ENCODE measurements around the gene NT5DC3. TPM values are rescaled to one million over a fixed set of nuclear protein-coding genes. Genes with fewer than 3 reads are reported as not detected.

Gene NT5DC3
- total RNA-seq, 1 experiment from 2014 or later = 12.5 TPM

GRCh38 chr12:103858335-103858734, 17.3 kb upstream of the NT5DC3 start (continued):
- TF ChIP-seq, protein P1, sequence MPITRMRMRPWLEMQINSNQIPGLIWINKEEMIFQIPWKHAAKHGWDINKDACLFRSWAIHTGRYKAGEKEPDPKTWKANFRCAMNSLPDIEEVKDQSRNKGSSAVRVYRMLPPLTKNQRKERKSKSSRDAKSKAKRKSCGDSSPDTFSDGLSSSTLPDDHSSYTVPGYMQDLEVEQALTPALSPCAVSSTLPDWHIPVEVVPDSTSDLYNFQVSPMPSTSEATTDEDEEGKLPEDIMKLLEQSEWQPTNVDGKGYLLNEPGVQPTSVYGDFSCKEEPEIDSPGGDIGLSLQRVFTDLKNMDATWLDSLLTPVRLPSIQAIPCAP (CRISPR knock-in tag; IDR thresholded peaks at IDR 0.05) = no peak
- TF ChIP-seq, protein P2, sequence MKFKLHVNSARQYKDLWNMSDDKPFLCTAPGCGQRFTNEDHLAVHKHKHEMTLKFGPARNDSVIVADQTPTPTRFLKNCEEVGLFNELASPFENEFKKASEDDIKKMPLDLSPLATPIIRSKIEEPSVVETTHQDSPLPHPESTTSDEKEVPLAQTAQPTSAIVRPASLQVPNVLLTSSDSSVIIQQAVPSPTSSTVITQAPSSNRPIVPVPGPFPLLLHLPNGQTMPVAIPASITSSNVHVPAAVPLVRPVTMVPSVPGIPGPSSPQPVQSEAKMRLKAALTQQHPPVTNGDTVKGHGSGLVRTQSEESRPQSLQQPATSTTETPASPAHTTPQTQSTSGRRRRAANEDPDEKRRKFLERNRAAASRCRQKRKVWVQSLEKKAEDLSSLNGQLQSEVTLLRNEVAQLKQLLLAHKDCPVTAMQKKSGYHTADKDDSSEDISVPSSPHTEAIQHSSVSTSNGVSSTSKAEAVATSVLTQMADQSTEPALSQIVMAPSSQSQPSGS (CRISPR knock-in tag; IDR thresholded peaks at IDR 0.05; ENCODE audit: borderline replicate concordance, low read depth) = no peak
- TF ChIP-seq, protein P3, sequence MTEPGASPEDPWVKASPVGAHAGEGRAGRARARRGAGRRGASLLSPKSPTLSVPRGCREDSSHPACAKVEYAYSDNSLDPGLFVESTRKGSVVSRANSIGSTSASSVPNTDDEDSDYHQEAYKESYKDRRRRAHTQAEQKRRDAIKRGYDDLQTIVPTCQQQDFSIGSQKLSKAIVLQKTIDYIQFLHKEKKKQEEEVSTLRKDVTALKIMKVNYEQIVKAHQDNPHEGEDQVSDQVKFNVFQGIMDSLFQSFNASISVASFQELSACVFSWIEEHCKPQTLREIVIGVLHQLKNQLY (CRISPR knock-in tag; IDR thresholded peaks at IDR 0.05) = no peak
- no peak for TF ChIP-seq ZNF423 (CRISPR knock-in tag; IDR thresholded peaks at IDR 0.05)
- TF ChIP-seq, protein P4, sequence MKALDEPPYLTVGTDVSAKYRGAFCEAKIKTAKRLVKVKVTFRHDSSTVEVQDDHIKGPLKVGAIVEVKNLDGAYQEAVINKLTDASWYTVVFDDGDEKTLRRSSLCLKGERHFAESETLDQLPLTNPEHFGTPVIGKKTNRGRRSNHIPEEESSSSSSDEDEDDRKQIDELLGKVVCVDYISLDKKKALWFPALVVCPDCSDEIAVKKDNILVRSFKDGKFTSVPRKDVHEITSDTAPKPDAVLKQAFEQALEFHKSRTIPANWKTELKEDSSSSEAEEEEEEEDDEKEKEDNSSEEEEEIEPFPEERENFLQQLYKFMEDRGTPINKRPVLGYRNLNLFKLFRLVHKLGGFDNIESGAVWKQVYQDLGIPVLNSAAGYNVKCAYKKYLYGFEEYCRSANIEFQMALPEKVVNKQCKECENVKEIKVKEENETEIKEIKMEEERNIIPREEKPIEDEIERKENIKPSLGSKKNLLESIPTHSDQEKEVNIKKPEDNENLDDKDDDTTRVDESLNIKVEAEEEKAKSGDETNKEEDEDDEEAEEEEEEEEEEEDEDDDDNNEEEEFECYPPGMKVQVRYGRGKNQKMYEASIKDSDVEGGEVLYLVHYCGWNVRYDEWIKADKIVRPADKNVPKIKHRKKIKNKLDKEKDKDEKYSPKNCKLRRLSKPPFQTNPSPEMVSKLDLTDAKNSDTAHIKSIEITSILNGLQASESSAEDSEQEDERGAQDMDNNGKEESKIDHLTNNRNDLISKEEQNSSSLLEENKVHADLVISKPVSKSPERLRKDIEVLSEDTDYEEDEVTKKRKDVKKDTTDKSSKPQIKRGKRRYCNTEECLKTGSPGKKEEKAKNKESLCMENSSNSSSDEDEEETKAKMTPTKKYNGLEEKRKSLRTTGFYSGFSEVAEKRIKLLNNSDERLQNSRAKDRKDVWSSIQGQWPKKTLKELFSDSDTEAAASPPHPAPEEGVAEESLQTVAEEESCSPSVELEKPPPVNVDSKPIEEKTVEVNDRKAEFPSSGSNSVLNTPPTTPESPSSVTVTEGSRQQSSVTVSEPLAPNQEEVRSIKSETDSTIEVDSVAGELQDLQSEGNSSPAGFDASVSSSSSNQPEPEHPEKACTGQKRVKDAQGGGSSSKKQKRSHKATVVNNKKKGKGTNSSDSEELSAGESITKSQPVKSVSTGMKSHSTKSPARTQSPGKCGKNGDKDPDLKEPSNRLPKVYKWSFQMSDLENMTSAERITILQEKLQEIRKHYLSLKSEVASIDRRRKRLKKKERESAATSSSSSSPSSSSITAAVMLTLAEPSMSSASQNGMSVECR (CRISPR knock-in tag; IDR thresholded peaks at IDR 0.05; ENCODE audit: borderline replicate concordance) = no peak
- TF ChIP-seq ZBTB43 (CRISPR knock-in tag; IDR thresholded peaks at IDR 0.05) = no peak
- TF ChIP-seq, protein P5, sequence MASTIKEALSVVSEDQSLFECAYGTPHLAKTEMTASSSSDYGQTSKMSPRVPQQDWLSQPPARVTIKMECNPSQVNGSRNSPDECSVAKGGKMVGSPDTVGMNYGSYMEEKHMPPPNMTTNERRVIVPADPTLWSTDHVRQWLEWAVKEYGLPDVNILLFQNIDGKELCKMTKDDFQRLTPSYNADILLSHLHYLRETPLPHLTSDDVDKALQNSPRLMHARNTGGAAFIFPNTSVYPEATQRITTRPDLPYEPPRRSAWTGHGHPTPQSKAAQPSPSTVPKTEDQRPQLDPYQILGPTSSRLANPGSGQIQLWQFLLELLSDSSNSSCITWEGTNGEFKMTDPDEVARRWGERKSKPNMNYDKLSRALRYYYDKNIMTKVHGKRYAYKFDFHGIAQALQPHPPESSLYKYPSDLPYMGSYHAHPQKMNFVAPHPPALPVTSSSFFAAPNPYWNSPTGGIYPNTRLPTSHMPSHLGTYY (CRISPR knock-in tag; IDR thresholded peaks at IDR 0.05) = no peak

DNA sequence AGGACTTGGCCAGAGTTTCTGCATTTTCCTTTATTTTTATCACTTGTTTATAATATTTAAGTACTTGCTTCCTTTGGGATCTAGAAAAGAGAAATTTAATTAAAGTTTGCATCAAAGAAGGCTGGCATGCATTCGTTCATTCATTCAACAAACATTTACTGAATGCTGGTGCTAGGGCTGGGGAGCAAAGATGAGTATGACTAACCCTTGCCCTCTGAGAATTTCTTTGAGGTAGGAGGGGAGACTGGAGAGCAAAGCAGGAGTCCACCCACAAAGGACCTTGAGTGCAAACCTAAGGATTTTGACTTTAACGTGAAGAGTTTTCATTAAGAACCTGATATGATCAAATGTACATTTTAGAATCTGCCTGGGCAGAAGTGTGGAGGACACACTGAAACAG, 16.1 kb upstream of the NT5DC3 start:
- DNase-seq (ENCODE audit: low spot score) (no peak), ATAC-seq (no peak)
- no peak for TF ChIP-seq ZNF317 (CRISPR knock-in tag; IDR thresholded peaks at IDR 0.05; ENCODE audit: borderline replicate concordance, low read depth)
- Mint-ChIP-seq H3K9me3 (no peaks in the 10 kb centered on the region), H3K27me3 (ENCODE audit: low read depth) (no peaks in the 10 kb centered on the region; the same call in 1 of the 2 replicates), H3K36me3 (no peaks in the 10 kb centered on the region), H3K4me3 (no peak overlapping the region), H3K4me1 (peaks cover 5% of the 10 kb centered on the region), H3K27ac (no peak overlapping the region)
- ChIA-PET POLR2A (no interaction called here), CTCF (no interaction called here)

- no peak for DNase-seq (ENCODE audit: low spot score)
- no peaks in the 10 kb centered on the region for H3K36me3 Mint-ChIP-seq
- H3K4me3 Mint-ChIP-seq = no peak overlapping the region
- no peak overlapping the region for H3K27ac Mint-ChIP-seq
- peaks cover 5% of the 10 kb centered on the region for H3K4me1 Mint-ChIP-seq
- H3K27me3 Mint-ChIP-seq (ENCODE audit: low read depth) = no peaks in the 10 kb centered on the region; the same call in 1 of the 2 replicates
- no peaks in the 10 kb centered on the region for H3K9me3 Mint-ChIP-seq
- ATAC-seq = no peak
- POLR2A ChIA-PET = no interaction called here
- CTCF ChIA-PET = no interaction called here
- TF ChIP-seq PRDM15 (CRISPR knock-in tag; IDR thresholded peaks at IDR 0.05) = no peak
- no peak for TF ChIP-seq FOXP4 (CRISPR knock-in tag; IDR thresholded peaks at IDR 0.05)
- TF ChIP-seq, protein P3 (CRISPR knock-in tag; IDR thresholded peaks at IDR 0.05) = no peak
- TF ChIP-seq RORB (CRISPR knock-in tag; IDR thresholded peaks at IDR 0.05) = no peak
- no peak for TF ChIP-seq ZBTB21 (CRISPR knock-in tag; IDR thresholded peaks at IDR 0.05; ENCODE audit: borderline replicate concordance)
- TF ChIP-seq ZNF232 (CRISPR knock-in tag; IDR thresholded peaks at IDR 0.05) = no peak
- TF ChIP-seq ZNF671 (CRISPR knock-in tag; IDR thresholded peaks at IDR 0.05) = no peak
These were observed 15.0 kb upstream of the NT5DC3 start for GRCh38 chr12:103855896-103856657.

Data from WTC11 (cell line).